ENCODE results near the gene RTL10.

- TF ChIP-seq MAX (IDR thresholded peaks at IDR 0.05; ENCODE audit: low read depth) (no peak), CTCF (IDR thresholded peaks at IDR 0.05) (no peak), MXI1 (IDR thresholded peaks at IDR 0.05; ENCODE audit: low read depth, low read length) (no peak), SMC3 (IDR thresholded peaks at IDR 0.05; ENCODE audit: low read depth, low read length) (no peak), POLR2AphosphoS5 (IDR thresholded peaks at IDR 0.05; ENCODE audit: low read depth, low read length) (no peak), USF1 (IDR thresholded peaks at IDR 0.05; ENCODE audit: borderline replicate concordance, low read depth) (no peak), PBX3 (IDR thresholded peaks at IDR 0.05) (no peak), TAF1 (IDR thresholded peaks at IDR 0.05; ENCODE audit: borderline replicate concordance, low read depth, low read length) (no peak), IRF3 (IDR thresholded peaks at IDR 0.05; ENCODE audit: low read depth, low read length) (no peak)
Measured at GRCh38 chr22:19890502-19891316, 36.0 kb upstream of the RTL10 start.
